Hematopoietic multipotent progenitor cell treated with erythropoietin and hydrocortisone succinate and interleukin-3 and kit ligand, for 4 days (in vitro differentiated cells): ENCODE data around the gene TTLL13.
"Not testable (repeated sequence)": the region's sequence is repeated elsewhere in the genome, so short reads cannot be mapped to it uniquely, and the experiment has no call there.

Source experiments
- DNase-seq: peaks from one replicate; pipeline ENCODE4 v3.0.0-alpha.2; 2015

TTLL13 gene

GRCh38 chr15:90240856-90241255, 8.5 kb upstream of the TTLL13 start:
- DNase-seq = no peak

GRCh38 chr15:90241343-90242192, 7.8 kb upstream of the TTLL13 start:
- peak; percentile 61 for DNase-seq

- no peak for DNase-seq
Observed at GRCh38 chr15:90243943-90244639, 5.3 kb upstream of the TTLL13 start.

GRCh38 chr15:90248789-90249202, 560 bp upstream of the TTLL13 start:
- no peak for DNase-seq

GRCh38 chr15:90257776-90258175, 8.4 kb downstream of the TTLL13 start:
- no peak for DNase-seq

- DNase-seq = no peak
Observed at GRCh38 chr15:90259524-90259923, 10.2 kb downstream of the TTLL13 start.

GRCh38 chr15:90260731-90261130, 11.4 kb downstream of the TTLL13 start:
- DNase-seq = not testable (repeated sequence)

- DNase-seq = no peak
Observed at GRCh38 chr15:90261811-90262210, 12.5 kb downstream of the TTLL13 start.

- no peak for DNase-seq
Observed at GRCh38 chr15:90262426-90262825, 13.1 kb downstream of the TTLL13 start.

GRCh38 chr15:90264671-90265070, 15.3 kb downstream of the TTLL13 start:
- DNase-seq = peak; percentile 31

- peak; percentile 97 for DNase-seq
Observed at GRCh38 chr15:90265271-90266060, 16.1 kb downstream of the TTLL13 start, which contains the start of gene NGRN. Gene NGRN (plus strand): TSS chr15:90265672. CDS start chr15:90265713, 41 bp downstream.

GRCh38 chr15:90266061-90266431, 16.7 kb downstream of the TTLL13 start:
- peak; percentile 67 for DNase-seq

GRCh38 chr15:90266485-90266884, 17.1 kb downstream of the TTLL13 start:
- DNase-seq = peak; percentile 42

GRCh38 chr15:90268415-90268814, 19.1 kb downstream of the TTLL13 start:
- DNase-seq = no peak

- DNase-seq = no peak
Observed at GRCh38 chr15:90270502-90271150, 21.3 kb downstream of the TTLL13 start.

- no peak for DNase-seq
Observed at GRCh38 chr15:90271459-90272166, 22.3 kb downstream of the TTLL13 start.

- not testable (repeated sequence) for DNase-seq
Observed at GRCh38 chr15:90278467-90278866, 29.1 kb downstream of the TTLL13 start.

- DNase-seq = not testable (repeated sequence)
Observed at GRCh38 chr15:90280743-90281142, 31.4 kb downstream of the TTLL13 start.

- DNase-seq = not testable (repeated sequence)
Observed at GRCh38 chr15:90281637-90282036, 32.3 kb downstream of the TTLL13 start.

GRCh38 chr15:90286678-90287077, 37.3 kb downstream of the TTLL13 start:
- peak; percentile 80 for DNase-seq

- DNase-seq = peak; percentile 49
Observed at GRCh38 chr15:90287101-90287500, 37.7 kb downstream of the TTLL13 start.

GRCh38 chr15:90287946-90288345, 38.6 kb downstream of the TTLL13 start:
- DNase-seq = peak; percentile 23
